Right lobe of liver (tissue), 4 donors: Measurements from ENCODE around the gene TMEM233.

ENCODE experiments used
- POLR2A ChIP-seq: fragments of 450-650 bp; IDR thresholded peaks from one replicate; pipeline ENCODE4 v1.6.1; 2017; ENCODE audit warnings: antibody characterized with exemption, mild to moderate bottlenecking
- TF ChIP-seq, protein P1 (sequence below), 4 donors: fragments of 200-600 bp in 3 of 4; fragments of 450-650 bp in 1 of 4; IDR thresholded peaks; one replicate each; pipeline versions ENCODE4 v1.5.1 to v1.8.0; 2016 to 2022; ENCODE audit warnings: antibody characterized with exemption in 4 of 4, mild to moderate bottlenecking in 2 of 4
- donor health status: DM: no; HTN: no; CAD: no.
- donor health status: DM: no; HTN: no; CAD: no.
- donor health status: DM: no; HTN: yes; CAD: no.

- TF ChIP-seq, protein P1, sequence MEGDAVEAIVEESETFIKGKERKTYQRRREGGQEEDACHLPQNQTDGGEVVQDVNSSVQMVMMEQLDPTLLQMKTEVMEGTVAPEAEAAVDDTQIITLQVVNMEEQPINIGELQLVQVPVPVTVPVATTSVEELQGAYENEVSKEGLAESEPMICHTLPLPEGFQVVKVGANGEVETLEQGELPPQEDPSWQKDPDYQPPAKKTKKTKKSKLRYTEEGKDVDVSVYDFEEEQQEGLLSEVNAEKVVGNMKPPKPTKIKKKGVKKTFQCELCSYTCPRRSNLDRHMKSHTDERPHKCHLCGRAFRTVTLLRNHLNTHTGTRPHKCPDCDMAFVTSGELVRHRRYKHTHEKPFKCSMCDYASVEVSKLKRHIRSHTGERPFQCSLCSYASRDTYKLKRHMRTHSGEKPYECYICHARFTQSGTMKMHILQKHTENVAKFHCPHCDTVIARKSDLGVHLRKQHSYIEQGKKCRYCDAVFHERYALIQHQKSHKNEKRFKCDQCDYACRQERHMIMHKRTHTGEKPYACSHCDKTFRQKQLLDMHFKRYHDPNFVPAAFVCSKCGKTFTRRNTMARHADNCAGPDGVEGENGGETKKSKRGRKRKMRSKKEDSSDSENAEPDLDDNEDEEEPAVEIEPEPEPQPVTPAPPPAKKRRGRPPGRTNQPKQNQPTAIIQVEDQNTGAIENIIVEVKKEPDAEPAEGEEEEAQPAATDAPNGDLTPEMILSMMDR (IDR thresholded peaks at IDR 0.05), result no peak
- TF ChIP-seq POLR2A, result no peak
Observed at GRCh38 chr12:119644930-119645329, 51.4 kb downstream of the TMEM233 start.
